Loucy (cell line): Measurements from ENCODE around the gene GALNT9.

Experiments used
- EZH2phosphoT487 ChIP-seq: fragments of 200-600 bp; IDR thresholded peaks from 2 replicates; pipeline ENCODE4 v1.6.1; 2018; ENCODE audit warnings: antibody characterized with exemption, mild to moderate bottlenecking, moderate library complexity, borderline replicate concordance
- TF ChIP-seq, protein P1 (sequence below): fragments of 200-600 bp; sonication (generic); conservative IDR thresholded peaks from 2 replicates; pipeline ENCODE4 v1.5.1; 2014; ENCODE audit warnings: mild to moderate bottlenecking, antibody characterized with exemption, low read length

DNA sequence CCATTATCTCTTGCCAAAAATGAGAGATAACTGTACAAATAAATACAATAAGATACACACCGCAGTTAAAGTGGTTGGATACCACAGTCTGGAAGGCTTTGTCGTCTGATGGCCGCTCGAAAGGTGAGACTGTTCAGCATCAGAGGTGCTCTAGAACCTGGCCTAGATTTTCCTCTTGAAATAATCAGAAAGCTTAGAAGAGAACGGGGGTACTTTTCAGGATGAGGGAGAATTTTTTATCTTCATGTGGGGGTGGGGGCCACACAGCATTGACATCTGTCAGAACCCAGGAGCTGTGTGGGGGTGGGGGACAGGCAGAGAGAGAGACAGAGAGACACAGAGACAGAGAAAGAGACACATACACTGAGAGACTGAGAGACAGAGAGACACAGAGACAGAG is 90.5 kb downstream of the GALNT9 start:
- no peak for TF ChIP-seq EZH2phosphoT487
- TF ChIP-seq, protein P1, sequence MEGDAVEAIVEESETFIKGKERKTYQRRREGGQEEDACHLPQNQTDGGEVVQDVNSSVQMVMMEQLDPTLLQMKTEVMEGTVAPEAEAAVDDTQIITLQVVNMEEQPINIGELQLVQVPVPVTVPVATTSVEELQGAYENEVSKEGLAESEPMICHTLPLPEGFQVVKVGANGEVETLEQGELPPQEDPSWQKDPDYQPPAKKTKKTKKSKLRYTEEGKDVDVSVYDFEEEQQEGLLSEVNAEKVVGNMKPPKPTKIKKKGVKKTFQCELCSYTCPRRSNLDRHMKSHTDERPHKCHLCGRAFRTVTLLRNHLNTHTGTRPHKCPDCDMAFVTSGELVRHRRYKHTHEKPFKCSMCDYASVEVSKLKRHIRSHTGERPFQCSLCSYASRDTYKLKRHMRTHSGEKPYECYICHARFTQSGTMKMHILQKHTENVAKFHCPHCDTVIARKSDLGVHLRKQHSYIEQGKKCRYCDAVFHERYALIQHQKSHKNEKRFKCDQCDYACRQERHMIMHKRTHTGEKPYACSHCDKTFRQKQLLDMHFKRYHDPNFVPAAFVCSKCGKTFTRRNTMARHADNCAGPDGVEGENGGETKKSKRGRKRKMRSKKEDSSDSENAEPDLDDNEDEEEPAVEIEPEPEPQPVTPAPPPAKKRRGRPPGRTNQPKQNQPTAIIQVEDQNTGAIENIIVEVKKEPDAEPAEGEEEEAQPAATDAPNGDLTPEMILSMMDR = no peak
